ENCODE data around the gene RAB8B. TPM values are rescaled to one million over a fixed set of nuclear protein-coding genes. Genes with fewer than 3 reads are reported as not detected.
"Not testable (repeated sequence)": the region's sequence is repeated elsewhere in the genome, so short reads cannot be mapped to it uniquely, and the experiment has no call there.

Gene RAB8B
- total RNA-seq, 2 experiments from 2014 or later, result 115 to 150 TPM

- H3K4me3 Mint-ChIP-seq, result no peak overlapping the region
- peaks cover 38% of the 10 kb centered on the region for H3K36me3 Mint-ChIP-seq (ENCODE audit: low read depth)
- no peak overlapping the region for H3K27ac Mint-ChIP-seq
- peaks cover 65% of the 10 kb centered on the region for H3K4me1 Mint-ChIP-seq
- no peak for DNase-seq
- H3K27me3 Mint-ChIP-seq, result no peaks in the 10 kb centered on the region
- CTCF ChIA-PET, result interaction anchor here (0.6 to 3.4 kb wide), 5 partner anchors 9 to 38 kb away, joined by 3 to 13 read pairs (median 6); no protein-coding TSS in a partner anchor
- H3K9me3 Mint-ChIP-seq, result peaks cover 3% of the 10 kb centered on the region
- POLR2A ChIA-PET, result interaction anchor here (0.7 kb wide), 1 partner anchor 10 kb away, joined by 3 read pairs; no protein-coding TSS in a partner anchor
These were observed 44.4 kb downstream of the RAB8B start for GRCh38 chr15:63233667-63234423.

GRCh38 chr15:63234451-63234870 lies 45.1 kb downstream of the RAB8B start:
- no peaks in the 10 kb centered on the region for H3K27me3 Mint-ChIP-seq
- no peak overlapping the region for H3K27ac Mint-ChIP-seq
- CTCF ChIA-PET, result interaction anchor here (0.6 to 1.0 kb wide), 3 partner anchors 13 to 860 kb away, joined by 3 read pairs; no protein-coding TSS in a partner anchor
- no peak for DNase-seq
- H3K9me3 Mint-ChIP-seq, result peaks cover 3% of the 10 kb centered on the region
- peaks cover 65% of the 10 kb centered on the region for H3K4me1 Mint-ChIP-seq
- POLR2A ChIA-PET, result no interaction called here
- H3K4me3 Mint-ChIP-seq, result no peak overlapping the region
- H3K36me3 Mint-ChIP-seq (ENCODE audit: low read depth), result peaks cover 40% of the 10 kb centered on the region

DNA sequence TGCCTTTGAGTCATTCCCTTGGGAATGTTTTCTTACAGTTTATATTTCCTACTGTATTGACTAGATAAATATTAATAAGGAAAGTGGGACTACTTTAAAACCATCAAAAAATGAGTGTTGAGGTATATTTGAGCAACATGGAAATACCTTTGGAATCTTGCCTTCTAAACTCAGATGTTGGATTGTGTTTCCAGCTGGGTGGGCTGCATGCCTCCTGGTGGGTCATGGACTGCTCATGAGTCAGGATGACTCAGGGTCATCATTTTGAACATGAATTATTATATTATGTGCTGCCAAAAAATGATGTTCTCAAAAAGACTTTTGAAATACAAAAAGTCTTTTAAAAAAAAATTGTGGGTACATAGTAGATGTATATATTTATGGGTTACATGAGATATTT lies 46.9 kb downstream of the RAB8B start:
- CTCF ChIA-PET, result interaction anchor here (0.6 kb wide), 1 partner anchor 9 kb away, joined by 3 read pairs; no protein-coding TSS in a partner anchor
- no peaks in the 10 kb centered on the region for H3K27me3 Mint-ChIP-seq
- peaks cover 62% of the 10 kb centered on the region for H3K4me1 Mint-ChIP-seq
- peaks cover 3% of the 10 kb centered on the region for H3K9me3 Mint-ChIP-seq
- peaks cover 45% of the 10 kb centered on the region for H3K36me3 Mint-ChIP-seq (ENCODE audit: low read depth)
- POLR2A ChIA-PET, result no interaction called here
- no peak for DNase-seq
- H3K4me3 Mint-ChIP-seq, result no peak overlapping the region
- H3K27ac Mint-ChIP-seq, result no peak overlapping the region

GRCh38 chr15:63237086-63237485 lies 47.7 kb downstream of the RAB8B start:
- H3K9me3 Mint-ChIP-seq, H3K27ac Mint-ChIP-seq, H3K27me3 Mint-ChIP-seq, POLR2A ChIA-PET, DNase-seq, H3K4me3 Mint-ChIP-seq: not testable (repeated sequence)
- peaks cover 57% of the 10 kb centered on the region for H3K4me1 Mint-ChIP-seq
- peaks cover 47% of the 10 kb centered on the region for H3K36me3 Mint-ChIP-seq (ENCODE audit: low read depth)
- CTCF ChIA-PET, result interaction anchor here (1.4 kb wide), 1 partner anchor 13 kb away, joined by 4 read pairs; no protein-coding TSS in a partner anchor

- no peak overlapping the region for H3K27ac Mint-ChIP-seq
- H3K36me3 Mint-ChIP-seq (ENCODE audit: low read depth), result peaks cover 54% of the 10 kb centered on the region
- peaks cover 52% of the 10 kb centered on the region for H3K4me1 Mint-ChIP-seq
- ChIA-PET CTCF (interaction anchor here (1.4 to 2.1 kb wide), 2 partner anchors 10 to 12 kb away, joined by 4 to 7 read pairs; no protein-coding TSS in a partner anchor), POLR2A (no interaction called here)
- no peaks in the 10 kb centered on the region for H3K27me3 Mint-ChIP-seq
- no peak for DNase-seq
- H3K4me3 Mint-ChIP-seq, result no peak overlapping the region
- H3K9me3 Mint-ChIP-seq, result peaks cover 3% of the 10 kb centered on the region
These were observed 48.8 kb downstream of the RAB8B start for GRCh38 chr15:63238171-63238570.

DNA sequence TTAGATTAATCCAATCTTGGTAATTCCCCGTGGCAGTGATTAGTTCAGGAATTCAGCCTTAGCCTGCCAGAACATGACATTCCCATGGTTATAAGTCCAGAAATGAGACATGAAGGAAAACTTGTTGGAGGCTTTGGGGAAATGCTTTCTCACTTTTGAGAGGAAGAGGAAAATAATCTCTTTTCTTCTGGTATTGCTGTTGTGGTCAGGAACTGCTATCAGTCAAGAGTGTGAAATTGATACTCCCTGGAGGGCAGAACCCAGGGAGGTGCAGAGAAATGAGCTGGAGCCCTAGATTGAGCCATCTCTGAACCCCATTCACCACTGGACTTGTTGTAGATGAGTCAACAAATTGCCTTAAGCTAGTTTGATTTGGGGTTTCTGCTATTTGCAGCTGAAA lies 49.4 kb downstream of the RAB8B start:
- ChIA-PET POLR2A (interaction anchor here (0.8 to 0.9 kb wide), 2 partner anchors 37 to 81 kb away, joined by 3 read pairs; partner anchors contain the start of gene RPS27L), CTCF (interaction anchor here (0.5 to 2.1 kb wide), 5 partner anchors 9 to 866 kb away, joined by 3 to 7 read pairs (median 4); no protein-coding TSS in a partner anchor)
- no peak for DNase-seq
- peaks cover 5% of the 10 kb centered on the region for H3K9me3 Mint-ChIP-seq
- H3K27ac Mint-ChIP-seq, result peak overlapping the region; percentile 31
- H3K4me1 Mint-ChIP-seq, result peaks cover 51% of the 10 kb centered on the region
- no peaks in the 10 kb centered on the region for H3K27me3 Mint-ChIP-seq
- peaks cover 56% of the 10 kb centered on the region for H3K36me3 Mint-ChIP-seq (ENCODE audit: low read depth)
- no peak overlapping the region for H3K4me3 Mint-ChIP-seq

DNA sequence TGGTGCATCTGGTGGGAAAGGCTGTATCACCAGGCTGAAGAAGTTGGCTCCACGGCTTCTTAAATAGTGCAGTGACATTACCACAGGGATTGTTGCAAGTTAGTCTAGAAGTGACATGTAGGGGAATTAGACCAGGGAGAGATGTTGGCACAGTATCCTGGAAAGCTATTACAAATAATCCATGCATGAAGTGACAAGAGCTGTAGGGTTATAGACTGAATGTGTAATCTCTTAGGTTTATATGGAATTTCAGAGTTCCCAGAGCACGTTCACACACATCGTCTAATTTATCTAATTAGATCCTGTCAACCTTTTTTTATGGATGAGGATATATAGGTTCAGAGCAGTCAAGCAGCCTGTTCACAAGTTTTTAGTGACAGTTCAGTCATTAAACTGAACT lies 50.7 kb downstream of the RAB8B start:
- no peak overlapping the region for H3K27ac Mint-ChIP-seq
- peaks cover 52% of the 10 kb centered on the region for H3K4me1 Mint-ChIP-seq
- CTCF ChIA-PET, result interaction anchor here (1.0 to 1.8 kb wide), 2 partner anchors 9 to 48 kb away, joined by 4 read pairs; no protein-coding TSS in a partner anchor
- no peak overlapping the region for H3K4me3 Mint-ChIP-seq
- POLR2A ChIA-PET, result no interaction called here
- no peaks in the 10 kb centered on the region for H3K27me3 Mint-ChIP-seq
- peaks cover 56% of the 10 kb centered on the region for H3K36me3 Mint-ChIP-seq (ENCODE audit: low read depth)
- no peak for DNase-seq
- H3K9me3 Mint-ChIP-seq, result peaks cover 5% of the 10 kb centered on the region

DNA sequence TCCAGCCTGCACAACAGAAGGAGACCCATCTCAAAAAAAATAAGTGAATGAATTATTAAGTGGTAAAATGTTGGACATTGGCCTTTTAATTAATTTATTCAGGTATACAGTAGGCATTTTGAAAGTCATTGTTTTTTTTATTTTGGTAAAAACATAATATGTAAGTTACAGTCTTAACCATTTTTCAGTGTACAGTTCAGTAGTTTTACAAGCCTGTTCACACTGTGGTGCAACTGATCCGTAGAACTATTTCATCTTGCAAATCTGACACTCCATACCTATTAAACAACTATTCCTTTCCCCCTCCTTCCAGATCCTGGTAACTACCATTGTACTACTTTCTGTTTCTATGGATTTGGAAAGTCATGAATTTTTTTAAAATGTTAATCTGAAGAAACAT lies 51.9 kb downstream of the RAB8B start:
- ChIA-PET CTCF (no interaction called here), POLR2A (no interaction called here)
- Mint-ChIP-seq H3K27ac (no peak overlapping the region), H3K4me3 (no peak overlapping the region), H3K4me1 (peaks cover 53% of the 10 kb centered on the region), H3K27me3 (no peaks in the 10 kb centered on the region), H3K9me3 (peaks cover 5% of the 10 kb centered on the region), H3K36me3 (ENCODE audit: low read depth) (peaks cover 62% of the 10 kb centered on the region)
- DNase-seq, result no peak

DNA sequence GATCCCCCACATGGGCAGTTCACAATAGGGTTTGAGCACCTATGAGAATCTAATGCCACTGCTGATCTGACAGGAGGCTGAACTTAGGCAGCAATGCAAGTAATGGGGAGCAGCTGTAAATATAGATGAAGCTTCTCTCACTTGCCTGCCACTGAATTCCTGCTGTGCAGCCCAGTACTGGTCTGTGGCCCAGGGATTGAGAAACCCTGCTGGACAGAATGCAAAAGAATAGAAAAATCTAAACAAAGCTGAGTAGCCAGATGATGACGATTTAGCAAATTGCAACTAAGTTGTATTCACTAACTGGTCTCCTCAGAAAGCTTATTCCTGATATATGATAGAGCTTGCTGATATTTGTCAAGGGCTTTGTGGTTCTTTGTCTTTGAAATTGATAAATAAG lies 53.7 kb downstream of the RAB8B start:
- ChIA-PET POLR2A (interaction anchor here (0.6 kb wide), 1 partner anchor 10 kb away, joined by 3 read pairs; no protein-coding TSS in a partner anchor), CTCF (interaction anchor here (0.6 to 1.3 kb wide), 2 partner anchors 10 to 12 kb away, joined by 3 to 6 read pairs; no protein-coding TSS in a partner anchor)
- Mint-ChIP-seq H3K4me3 (no peak overlapping the region), H3K4me1 (peaks cover 49% of the 10 kb centered on the region), H3K27ac (no peak overlapping the region), H3K36me3 (ENCODE audit: low read depth) (peaks cover 61% of the 10 kb centered on the region), H3K9me3 (peaks cover 2% of the 10 kb centered on the region), H3K27me3 (no peaks in the 10 kb centered on the region)
- DNase-seq, result no peak

DNA sequence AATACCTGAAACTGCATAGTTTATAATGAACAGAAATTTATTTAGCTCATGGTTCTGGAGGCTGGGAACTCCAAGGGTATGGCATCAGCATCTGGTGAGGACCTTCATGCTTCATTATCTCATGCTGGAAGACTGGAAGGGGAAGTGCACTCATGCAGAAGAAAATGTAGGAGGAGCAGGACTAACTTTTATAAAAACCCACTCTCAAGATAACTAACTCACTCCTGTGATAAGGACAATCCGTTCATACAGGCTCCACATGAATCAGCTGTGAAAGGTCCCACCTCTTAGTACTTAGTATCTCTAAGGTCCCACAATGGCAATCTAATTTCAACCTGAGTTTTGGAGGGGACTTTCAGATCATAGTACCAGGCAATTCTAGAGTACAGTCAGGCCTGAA lies 54.4 kb downstream of the RAB8B start:
- H3K36me3 Mint-ChIP-seq (ENCODE audit: low read depth), result peaks cover 64% of the 10 kb centered on the region
- peaks cover 47% of the 10 kb centered on the region for H3K4me1 Mint-ChIP-seq
- DNase-seq, result no peak
- no peaks in the 10 kb centered on the region for H3K27me3 Mint-ChIP-seq
- H3K27ac Mint-ChIP-seq, result no peak overlapping the region
- ChIA-PET POLR2A (interaction anchor here (0.6 kb wide), 1 partner anchor 10 kb away, joined by 3 read pairs; no protein-coding TSS in a partner anchor), CTCF (interaction anchor here (1.3 kb wide), 1 partner anchor 11 kb away, joined by 3 read pairs; no protein-coding TSS in a partner anchor)
- no peak overlapping the region for H3K4me3 Mint-ChIP-seq
- H3K9me3 Mint-ChIP-seq, result peaks cover 2% of the 10 kb centered on the region

- Mint-ChIP-seq H3K27ac (peak overlapping the region; percentile 58), H3K9me3 (peaks cover 2% of the 10 kb centered on the region), H3K36me3 (ENCODE audit: low read depth) (peaks cover 63% of the 10 kb centered on the region), H3K4me1 (peaks cover 43% of the 10 kb centered on the region), H3K27me3 (no peaks in the 10 kb centered on the region), H3K4me3 (no peak overlapping the region)
- no peak for DNase-seq
- POLR2A ChIA-PET, result no interaction called here
- CTCF ChIA-PET, result interaction anchor here (0.5 to 0.8 kb wide), 2 partner anchors 11 to 12 kb away, joined by 3 to 4 read pairs; no protein-coding TSS in a partner anchor
These were observed 55.0 kb downstream of the RAB8B start for GRCh38 chr15:63244399-63244798.

- Mint-ChIP-seq H3K4me1 (peaks cover 39% of the 10 kb centered on the region), H3K36me3 (ENCODE audit: low read depth) (peaks cover 62% of the 10 kb centered on the region), H3K4me3 (no peak overlapping the region), H3K27ac (peak overlapping the region; percentile 58), H3K9me3 (peaks cover 2% of the 10 kb centered on the region), H3K27me3 (no peaks in the 10 kb centered on the region)
- CTCF ChIA-PET, result interaction anchor here (0.5 to 1.2 kb wide), 3 partner anchors 9 to 12 kb away, joined by 3 to 4 read pairs (median 3); no protein-coding TSS in a partner anchor
- POLR2A ChIA-PET, result no interaction called here
- DNase-seq, result peak; percentile 15
These were observed 55.7 kb downstream of the RAB8B start for GRCh38 chr15:63244976-63245645.

Measured in activated CD4-positive, alpha-beta T cell treated with anti-CD3 and anti-CD28 coated beads, Interleukin-2, amount 10 ng/mL, durations not matched to agents 7 days and 5 days (primary cell).